H9 (cell line): ENCODE results near the gene MAP4K3. TPM values are rescaled to one million over a fixed set of nuclear protein-coding genes. Genes with fewer than 3 reads are reported as not detected.
A peak's percentile ranks its signal among the peaks of the same experiment; 100 is the strongest.

Experiments
- DNase-seq: peaks from one replicate; pipeline ENCODE4 v3.0.0-alpha.2; 2017
- H2AFZ ChIP-seq: one replicate; pipeline ENCODE4 v1.6.1; 2013; ENCODE audit warnings: mild to moderate bottlenecking, low read length, control low read depth, moderate library complexity
- H2AK5ac ChIP-seq: 2 replicates; pipeline ENCODE4 v1.6.1; 2013; ENCODE audit warnings: low read length, control low read depth, mixed read lengths; ENCODE audit not compliant: insufficient read length
- H2BK120ac ChIP-seq: one replicate; pipeline ENCODE4 v1.6.1; 2013; ENCODE audit warnings: low read depth, mild to moderate bottlenecking, low read length, control low read depth, inconsistent platforms; ENCODE audit not compliant: poor library complexity, severe bottlenecking
- H2BK12ac ChIP-seq: 2 replicates; pipeline ENCODE4 v1.6.1; 2013; ENCODE audit warnings: low read length, control low read depth, mixed read lengths, low read depth; ENCODE audit not compliant: insufficient read length
- H2BK15ac ChIP-seq: 2 replicates; pipeline ENCODE4 v1.6.1; 2013; ENCODE audit warnings: low read depth, low read length, control low read depth
- H2BK20ac ChIP-seq: one replicate; pipeline ENCODE4 v1.6.1; 2013; ENCODE audit warnings: low read depth, mild to moderate bottlenecking, low read length, control low read depth, inconsistent platforms; ENCODE audit not compliant: poor library complexity, severe bottlenecking
- H2BK5ac ChIP-seq: 2 replicates; pipeline ENCODE4 v1.6.1; 2013; ENCODE audit warnings: low read length, control low read depth, mixed read lengths; ENCODE audit not compliant: insufficient read length
- H3K14ac ChIP-seq: 2 replicates; pipeline ENCODE4 v1.6.1; 2013; ENCODE audit warnings: low read length, control low read depth; ENCODE audit not compliant: insufficient read depth
- H3K18ac ChIP-seq: 2 replicates; pipeline ENCODE4 v1.6.1; 2013; ENCODE audit warnings: low read depth, mild to moderate bottlenecking, mixed read lengths, low read length, control low read depth; ENCODE audit not compliant: insufficient read length
- H3K23ac ChIP-seq: 2 replicates; pipeline ENCODE4 v1.6.1; 2013; ENCODE audit warnings: low read length, control low read depth, mixed read lengths, low read depth; ENCODE audit not compliant: insufficient read length
- H3K23me2 ChIP-seq: 2 replicates; pipeline ENCODE4 v1.6.1; 2013; ENCODE audit warnings: low read depth, mild to moderate bottlenecking, mixed read lengths, low read length, control low read depth; ENCODE audit not compliant: insufficient read length, poor library complexity, severe bottlenecking
- H3K27ac ChIP-seq: 2 replicates; pipeline ENCODE4 v1.5.1; 2013; ENCODE audit warnings: low read length, control low read depth, mixed read lengths, low read depth; ENCODE audit not compliant: insufficient read length
- H3K27me3 ChIP-seq: 2 replicates; pipeline ENCODE4 v1.6.1; 2013; ENCODE audit warnings: low read length, control low read depth, inconsistent platforms; ENCODE audit not compliant: insufficient read depth
- H3K4ac ChIP-seq: 2 replicates; pipeline ENCODE4 v1.6.1; 2013; ENCODE audit warnings: low read depth, mild to moderate bottlenecking, control low read depth, inconsistent platforms, low read length, moderate library complexity
- H3K4me1 ChIP-seq: 2 replicates; pipeline ENCODE4 v1.6.1; 2013; ENCODE audit warnings: low read length, control low read depth, inconsistent platforms; ENCODE audit not compliant: insufficient read depth
- H3K4me2 ChIP-seq: 2 replicates; pipeline ENCODE4 v1.6.1; 2013; ENCODE audit warnings: low read length, control low read depth, mixed read lengths; ENCODE audit not compliant: insufficient read length, insufficient read depth
- H3K56ac ChIP-seq: 2 replicates; pipeline ENCODE4 v1.6.1; 2013; ENCODE audit warnings: low read depth, mild to moderate bottlenecking, mixed read lengths, low read length, control low read depth; ENCODE audit not compliant: insufficient read length
- H3K79me1 ChIP-seq: 2 replicates; pipeline ENCODE4 v1.6.1; 2013; ENCODE audit warnings: low read depth, mild to moderate bottlenecking, moderate library complexity, low read length, control low read depth, inconsistent platforms; ENCODE audit not compliant: insufficient read depth, poor library complexity, severe bottlenecking
- H3K79me2 ChIP-seq: 2 replicates; pipeline ENCODE4 v1.6.1; 2013; ENCODE audit warnings: low read length, control low read depth, inconsistent platforms; ENCODE audit not compliant: insufficient read depth
- H3K9ac ChIP-seq: 2 replicates; pipeline ENCODE4 v1.6.1; 2013; ENCODE audit warnings: low read length, control low read depth, mixed read lengths; ENCODE audit not compliant: insufficient read length; ENCODE audit errors: extremely low read depth
- H3K9me3 ChIP-seq: one replicate; pipeline ENCODE4 v1.6.1; 2013; ENCODE audit warnings: low read depth, low read length, inconsistent platforms; ENCODE audit not compliant: control insufficient read depth
- H3T11ph ChIP-seq: one replicate; pipeline ENCODE4 v1.6.1; 2013; ENCODE audit warnings: mild to moderate bottlenecking, low read length, control low read depth, inconsistent platforms
- H4K20me1 ChIP-seq: one replicate; pipeline ENCODE4 v1.6.1; 2013; ENCODE audit not compliant: control insufficient read depth, insufficient read length, insufficient read depth
- H4K5ac ChIP-seq: 2 replicates; pipeline ENCODE4 v1.6.1; 2013; ENCODE audit warnings: low read depth, mild to moderate bottlenecking, mixed read lengths, low read length, control low read depth; ENCODE audit not compliant: insufficient read length
- H4K8ac ChIP-seq: replicated peaks from 2 replicates; pipeline ENCODE4 v1.6.1; 2013; ENCODE audit warnings: low read length, control low read depth, mixed read lengths, low read depth; ENCODE audit not compliant: insufficient read length
- H4K91ac ChIP-seq: 2 replicates; pipeline ENCODE4 v1.6.1; 2013; ENCODE audit warnings: low read depth, mild to moderate bottlenecking, moderate library complexity, mixed read lengths, low read length, control low read depth; ENCODE audit not compliant: insufficient read length
- H3K27ac Mint-ChIP-seq, 3 experiments: 2 replicates in 2 of 3; 3 replicates in 1 of 3; pipeline ENCODE4 v1.8.0; 2020 to 2021; ENCODE audit warnings: mixed read lengths in 3 of 3, mild to moderate bottlenecking in 1 of 3, moderate library complexity in 1 of 3
- H3K27me3 Mint-ChIP-seq: 2 replicates; pipeline ENCODE4 v1.8.0; 2021; ENCODE audit warnings: low read depth, mild to moderate bottlenecking, moderate library complexity, mixed read lengths
- H3K36me3 Mint-ChIP-seq, 3 experiments: 2 replicates in 2 of 3; 3 replicates in 1 of 3; pipeline ENCODE4 v1.8.0; 2020 to 2021; ENCODE audit warnings: low read depth in 3 of 3, mixed read lengths in 3 of 3; ENCODE audit not compliant: insufficient read depth in 1 of 3
- H3K4me1 Mint-ChIP-seq, 2 experiments: 2 replicates each; pipeline ENCODE4 v1.8.0; 2020; ENCODE audit warnings: mixed read lengths in 2 of 2
- H3K4me3 Mint-ChIP-seq, 2 experiments: 2 replicates in 1 of 2; 3 replicates in 1 of 2; pipeline ENCODE4 v1.8.0; 2020 to 2021; ENCODE audit warnings: mild to moderate bottlenecking in 2 of 2, mixed read lengths in 2 of 2, moderate library complexity in 1 of 2
- H3K9me3 Mint-ChIP-seq, 2 experiments: 2 replicates in 1 of 2; 3 replicates in 1 of 2; pipeline ENCODE4 v1.8.0; 2020; ENCODE audit warnings: mild to moderate bottlenecking in 2 of 2, mixed read lengths in 2 of 2, moderate library complexity in 1 of 2
- CTCF ChIP-seq: fragments of 200-600 bp; sonication (generic); conservative IDR thresholded peaks from 3 replicates; pipeline ENCODE4 v1.8.0; 2021; ENCODE audit warnings: antibody characterized with exemption, mild to moderate bottlenecking
- WGBS: extraction: QIAGEN DNeasy Blood & Tissue Kit; methylation state at CpG from one replicate; pipeline ENCODE4 v1.1.7; 2013; ENCODE audit warnings: missing lambda C conversion rate, low lambda C conversion rate, mixed read lengths; ENCODE audit not compliant: insufficient read length; ENCODE audit errors: extremely low coverage; 5-methylcytosine and 5-hydroxymethylcytosine counted together
- total RNA-seq: library from RNA; stranded (reverse); gene quantifications from 2 replicates; pipeline ENCODE4 v1.2.1, GENCODE V29; 2021

Gene MAP4K3
- total RNA-seq, 1 experiment from 2014 or later: 37.9 TPM

GRCh38 chr2:39479696-39480095 lies 42.6 kb upstream of the MAP4K3 start:
- H3K14ac ChIP-seq: no peak overlapping the region
- no peak overlapping the region for H3T11ph ChIP-seq
- H3K27me3 ChIP-seq: no peaks in the 10 kb centered on the region
- H3K9ac ChIP-seq: no peak overlapping the region
- H3K23me2 ChIP-seq: no peaks in the 10 kb centered on the region
- Mint-ChIP-seq H3K27me3 (no peaks in the 10 kb centered on the region), H3K27ac (peak overlapping the region in 1 of 3 experiments; percentile 61; a peak in 2 of 7 replicates), H3K9me3 (peaks cover 3 to 5% of the 10 kb centered on the region in 2 experiments; a peak in 4 of 5 replicates), H3K36me3 (peaks cover 13 to 16% (median 14%) of the 10 kb centered on the region in 3 experiments), H3K4me1 (peaks cover 35 to 39% of the 10 kb centered on the region in 2 experiments), H3K4me3 (no peak overlapping the region)
- no peak overlapping the region for H2BK15ac ChIP-seq
- H3K4me2 ChIP-seq: no peak overlapping the region
- H4K5ac ChIP-seq: no peak overlapping the region
- no peak overlapping the region for H3K56ac ChIP-seq
- H3K4me1 ChIP-seq: no peaks in the 10 kb centered on the region; the same call in 1 of the 2 replicates
- no peak overlapping the region for H3K23ac ChIP-seq
- H4K20me1 ChIP-seq: no peaks in the 10 kb centered on the region
- DNase-seq: no peak
- H2AK5ac ChIP-seq: no peak overlapping the region
- no peak overlapping the region for H2BK12ac ChIP-seq
- TF ChIP-seq CTCF: no peak
- H4K91ac ChIP-seq: no peak overlapping the region
- H4K8ac ChIP-seq: no peak overlapping the region
- no peak overlapping the region for H2BK120ac ChIP-seq
- no peaks in the 10 kb centered on the region for H3K9me3 ChIP-seq
- H3K79me2 ChIP-seq: no peaks in the 10 kb centered on the region
- H2BK20ac ChIP-seq: no peak overlapping the region
- WGBS: no CpG with 5 or more reads among the region's 5 CpGs
- no peak overlapping the region for H3K18ac ChIP-seq
- no peak overlapping the region for H2BK5ac ChIP-seq
- no peak overlapping the region for H3K4ac ChIP-seq
- H3K79me1 ChIP-seq: no peaks in the 10 kb centered on the region
- H3K27ac ChIP-seq: no peak overlapping the region
- no peak overlapping the region for H2AFZ ChIP-seq
